ENCODE results near the gene PCNX2. TPM values are rescaled to one million over a fixed set of nuclear protein-coding genes. Genes with fewer than 3 reads are reported as not detected.
A peak's percentile ranks its signal among the peaks of the same experiment; 100 is the strongest.
"Not testable (repeated sequence)": the region's sequence is repeated elsewhere in the genome, so short reads cannot be mapped to it uniquely, and the experiment has no call there.

Gene PCNX2
- total RNA-seq, 1 donor from 2014 or later = 0.51 TPM

DNA sequence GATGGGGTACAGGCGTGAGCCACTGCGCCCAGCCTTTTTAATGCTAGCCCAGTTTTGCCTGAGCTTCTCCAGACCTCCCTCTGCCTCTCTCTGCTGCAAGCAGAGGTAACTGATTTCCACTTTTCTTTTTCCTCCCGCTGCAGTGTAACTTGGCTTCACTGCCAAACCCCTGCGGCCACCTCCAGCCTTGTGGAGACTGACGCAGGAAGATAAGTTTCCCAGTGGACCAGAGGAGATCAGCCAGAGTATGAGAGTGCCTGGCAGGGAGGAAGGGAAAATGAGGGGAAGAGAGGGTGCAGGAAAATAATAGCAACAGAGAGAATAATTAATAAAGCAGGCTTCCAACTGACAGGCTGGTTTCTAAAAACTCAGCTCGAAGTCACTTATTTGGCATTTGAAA lies 143.7 kb downstream of the PCNX2 start:
- DNase-seq = no peak

DNA sequence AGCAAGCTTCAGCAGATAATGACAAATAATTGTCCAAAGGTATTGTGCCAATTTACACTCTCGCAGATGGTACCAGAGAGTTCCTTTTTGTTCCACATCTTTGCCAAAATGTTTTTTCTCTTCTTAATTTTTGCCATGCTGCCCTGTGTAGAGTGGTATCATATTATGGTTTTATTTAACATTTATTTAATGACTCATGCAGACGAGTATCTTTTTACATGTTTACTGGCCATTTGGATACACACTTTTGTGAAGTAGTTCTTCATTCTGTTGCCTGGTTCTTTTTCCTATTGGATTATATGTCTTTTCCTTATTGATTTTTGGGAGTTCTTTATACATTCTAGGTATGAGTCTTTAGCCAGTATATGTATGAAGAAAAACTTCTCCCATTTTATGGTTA lies 151.1 kb downstream of the PCNX2 start:
- no peak for DNase-seq

DNA sequence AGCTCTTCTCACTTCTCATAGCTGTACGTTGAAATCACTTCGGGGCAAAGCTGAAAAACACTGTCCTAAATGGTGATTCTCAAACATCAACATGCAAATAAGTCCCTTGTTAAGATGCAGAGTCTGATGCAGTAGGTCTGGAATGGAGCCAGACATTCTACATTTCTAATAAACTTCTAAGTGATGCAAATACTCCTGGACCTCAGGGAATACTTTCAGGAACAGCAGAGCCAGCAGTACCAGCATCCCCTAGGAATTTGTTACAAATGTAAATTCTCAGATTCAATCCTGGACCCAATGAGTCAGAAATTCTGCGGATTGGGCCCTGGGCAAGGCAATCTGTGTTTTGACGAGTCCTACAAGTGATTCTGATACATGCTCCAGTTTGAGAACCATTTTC lies 152.3 kb downstream of the PCNX2 start:
- no peak for DNase-seq

DNA sequence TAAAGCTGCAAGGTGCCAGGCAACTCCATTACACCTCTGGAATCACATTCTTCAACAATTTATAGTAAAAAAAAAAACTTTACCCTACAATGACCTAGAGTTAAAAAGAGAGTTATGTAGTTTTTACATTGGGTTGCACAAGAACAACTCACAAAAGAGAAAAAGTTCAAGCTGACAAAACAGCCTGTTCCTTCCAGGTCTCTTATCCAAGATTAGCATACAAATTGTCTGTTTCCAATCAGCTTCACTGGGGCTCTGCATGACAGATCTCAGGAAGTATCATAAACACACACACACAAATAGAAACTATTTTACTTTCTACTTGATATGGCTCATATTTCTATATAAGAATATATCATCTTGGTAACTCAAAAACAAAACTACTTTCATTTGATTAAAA lies 154.6 kb downstream of the PCNX2 start:
- no peak for DNase-seq

DNA sequence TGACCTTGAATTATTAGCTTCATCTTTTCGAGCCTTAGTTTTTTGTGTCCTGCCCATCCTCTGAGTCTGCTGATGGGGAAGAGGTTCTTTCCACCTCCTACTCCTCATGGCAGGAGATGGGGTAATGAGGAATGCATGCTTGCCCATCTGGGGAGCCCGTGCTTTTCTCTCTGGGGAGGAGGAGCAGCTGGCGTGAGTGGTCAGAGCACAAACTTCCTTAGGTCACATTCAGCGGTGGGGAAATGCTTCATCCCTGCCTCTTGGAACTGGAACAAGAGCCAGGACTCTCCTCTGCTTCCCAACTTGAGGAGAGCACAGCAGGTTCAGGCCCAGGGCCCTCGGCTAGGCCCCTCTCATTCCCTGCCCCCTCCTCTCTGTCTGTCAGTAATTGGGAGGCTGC lies 155.0 kb downstream of the PCNX2 start:
- DNase-seq = no peak

DNA sequence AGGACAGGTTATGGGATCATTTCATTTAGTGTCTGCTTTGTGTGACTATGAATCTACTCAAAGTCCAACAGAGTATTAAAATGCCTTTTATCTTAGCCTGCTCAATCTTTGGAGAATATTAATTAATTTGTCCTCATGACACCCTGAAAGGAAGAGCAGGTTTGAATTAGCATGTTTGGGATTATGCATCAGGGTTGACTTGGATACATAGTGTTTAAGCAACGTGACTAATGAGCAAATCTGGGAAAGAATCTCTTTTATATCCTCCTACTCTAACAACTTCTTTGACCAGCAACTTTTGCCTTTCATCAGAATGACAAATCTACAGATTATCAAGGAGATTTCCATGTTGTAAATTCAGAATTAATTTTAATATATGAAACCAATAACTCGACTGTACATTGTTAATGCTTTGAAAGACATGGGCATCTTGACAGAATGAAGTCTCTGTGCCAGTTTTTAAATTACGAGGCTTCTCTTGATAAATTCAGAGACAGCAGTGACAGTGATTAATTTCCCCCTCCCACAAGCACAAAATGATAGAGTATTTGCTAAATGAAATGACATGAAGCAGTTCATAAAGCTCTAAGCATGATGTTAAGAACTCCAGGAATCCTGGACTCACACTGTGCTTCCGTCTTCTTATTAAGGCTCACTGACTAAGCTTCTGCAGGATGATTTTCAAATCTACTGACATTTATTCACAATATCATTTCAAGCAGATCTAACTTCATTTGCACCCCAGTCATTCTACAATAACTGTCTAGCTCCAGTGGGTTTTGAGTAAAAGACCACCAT lies 156.5 kb downstream of the PCNX2 start:
- DNase-seq = no peak

DNA sequence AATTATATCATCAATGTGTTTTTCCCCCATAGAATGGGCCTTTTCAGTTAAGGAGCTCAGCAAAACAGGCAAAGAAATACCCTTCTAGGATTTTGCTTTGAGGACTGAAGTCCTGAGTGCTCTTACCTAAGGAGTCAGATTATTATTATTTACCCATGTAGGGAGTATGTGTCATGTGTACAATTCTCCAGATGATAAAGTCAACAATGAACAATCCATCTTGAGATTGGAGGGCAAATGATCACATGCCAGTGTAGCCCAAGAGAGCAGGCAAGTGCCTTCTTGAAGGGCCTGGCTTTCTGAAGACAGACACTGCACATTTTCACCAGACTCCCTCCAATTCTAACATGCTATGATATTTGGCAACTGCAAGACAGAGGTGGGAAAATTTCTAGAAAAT lies 159.7 kb downstream of the PCNX2 start:
- no peak for DNase-seq

DNA sequence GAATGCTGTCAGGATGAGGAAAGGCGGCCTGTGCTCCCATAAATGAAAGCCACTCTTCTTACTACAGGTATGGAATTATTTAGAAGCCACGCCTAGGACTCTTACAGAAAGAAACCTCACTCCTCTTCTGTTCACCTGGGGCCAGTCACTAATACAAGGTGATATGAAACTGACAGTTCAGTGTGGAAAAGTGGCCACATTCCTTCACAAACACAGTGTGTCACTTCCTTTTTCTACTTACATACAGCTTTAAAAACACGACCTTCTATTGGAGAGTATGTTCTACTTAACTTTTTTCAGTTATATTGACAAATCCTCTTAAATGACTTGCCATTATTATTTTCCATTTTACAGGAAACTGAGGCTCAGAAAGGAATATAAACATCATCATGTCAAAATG lies 163.1 kb downstream of the PCNX2 start:
- DNase-seq = no peak

DNA sequence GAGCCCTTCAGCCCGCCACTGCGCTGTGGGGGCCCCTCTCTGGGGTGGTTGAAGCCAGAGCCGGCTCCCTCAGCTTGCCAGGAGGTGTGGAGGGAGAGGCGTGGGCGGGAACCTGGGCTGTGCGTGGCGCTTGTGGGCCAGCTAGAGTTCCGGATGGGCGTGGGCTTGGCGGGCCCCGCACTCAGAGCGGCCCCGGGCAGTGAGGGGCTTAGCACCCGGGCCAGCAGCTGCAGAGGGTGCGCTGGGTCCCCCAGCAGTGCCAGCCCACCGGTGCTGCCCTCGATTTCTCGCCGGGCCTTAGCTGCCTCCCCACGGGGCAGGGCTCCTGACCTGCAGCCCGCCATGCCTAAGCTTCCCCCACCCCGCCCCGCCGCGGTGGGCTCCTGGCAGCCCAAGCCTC lies 166.5 kb downstream of the PCNX2 start:
- not testable (repeated sequence) for DNase-seq

DNA sequence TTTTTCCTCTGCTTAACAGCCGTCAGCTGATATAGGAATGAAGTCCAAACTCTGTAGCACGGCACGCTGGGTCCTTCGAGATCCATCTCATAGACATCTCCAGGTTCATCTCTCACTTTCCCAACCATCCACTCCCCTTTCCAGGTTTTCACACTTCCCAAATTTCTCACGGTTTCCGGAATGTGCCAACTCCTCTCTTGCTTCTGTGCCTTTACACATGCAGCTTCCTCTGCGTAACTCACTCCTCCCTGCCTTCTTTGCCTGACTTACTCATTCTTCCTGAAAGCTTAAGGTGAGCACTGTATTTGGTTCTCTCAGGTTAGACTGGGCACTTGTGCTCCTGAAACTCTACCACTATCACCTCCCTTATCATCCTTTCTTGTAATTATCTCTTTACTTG lies 168.4 kb downstream of the PCNX2 start:
- peak; percentile 16 for DNase-seq

DNA sequence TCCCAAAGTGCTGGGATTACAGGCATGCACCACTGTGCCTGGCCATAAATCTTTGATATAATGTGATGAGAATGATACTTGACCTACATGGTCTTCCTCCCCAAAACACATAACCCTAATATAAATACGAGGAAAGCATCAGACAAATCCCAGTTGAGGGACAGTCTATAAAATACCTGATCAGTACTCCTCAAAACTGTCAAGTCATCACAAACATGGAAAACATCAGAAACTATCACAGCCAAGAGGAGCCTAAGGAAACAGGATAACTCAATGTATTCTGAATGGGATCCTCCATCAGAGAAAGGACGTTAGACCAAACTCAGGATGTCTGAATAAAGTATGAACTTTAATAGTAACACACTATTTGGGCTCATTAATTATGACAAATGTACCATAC lies 172.7 kb downstream of the PCNX2 start:
- DNase-seq = no peak

DNA sequence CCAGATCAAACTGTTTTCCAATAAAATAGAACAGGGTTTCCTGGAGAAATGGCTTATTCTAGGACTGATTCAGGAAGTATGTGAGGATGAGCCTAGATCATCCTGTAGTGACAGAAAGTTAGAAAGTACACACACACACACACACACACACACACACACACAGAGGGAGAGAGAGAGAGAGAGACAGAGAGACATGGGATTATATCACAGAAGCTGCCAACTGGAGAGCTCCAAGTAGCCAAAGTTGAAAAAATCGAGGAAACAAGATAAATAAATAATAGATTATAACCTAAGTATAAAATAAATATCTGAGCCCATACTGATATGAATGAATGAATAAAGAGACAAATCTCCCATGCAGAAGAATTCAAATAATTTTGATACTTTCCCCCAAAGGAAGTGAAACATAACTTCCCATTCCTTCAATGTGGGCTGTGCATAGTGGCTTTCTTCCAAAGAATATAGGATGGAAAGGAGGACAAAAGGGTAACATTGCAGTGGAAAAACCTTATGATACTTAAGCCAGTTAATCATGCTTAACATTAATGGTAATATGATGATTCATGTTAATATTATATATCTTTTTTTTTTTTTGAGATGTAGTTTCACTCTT lies 173.5 kb downstream of the PCNX2 start:
- peak; percentile 63 for DNase-seq

DNA sequence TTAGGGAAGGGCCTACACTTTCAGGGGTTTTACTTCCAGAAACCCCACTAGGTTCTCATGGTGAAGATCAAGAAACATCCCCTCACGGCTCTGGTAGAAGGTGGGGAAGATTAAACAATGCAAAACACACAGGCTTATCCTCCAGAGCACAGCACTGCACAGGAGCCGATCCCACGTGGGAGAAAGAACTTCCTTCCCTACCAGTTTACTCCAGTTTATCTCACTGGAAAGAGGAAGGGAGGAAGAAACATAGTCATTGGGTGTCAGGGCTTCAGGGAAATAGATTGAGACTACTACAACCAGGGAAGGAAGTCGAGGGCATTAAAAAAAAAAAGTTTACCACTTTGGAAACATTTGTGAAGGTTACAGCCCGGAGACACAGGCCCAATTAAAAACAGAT lies 180.7 kb downstream of the PCNX2 start:
- DNase-seq = peak; percentile 41

DNA sequence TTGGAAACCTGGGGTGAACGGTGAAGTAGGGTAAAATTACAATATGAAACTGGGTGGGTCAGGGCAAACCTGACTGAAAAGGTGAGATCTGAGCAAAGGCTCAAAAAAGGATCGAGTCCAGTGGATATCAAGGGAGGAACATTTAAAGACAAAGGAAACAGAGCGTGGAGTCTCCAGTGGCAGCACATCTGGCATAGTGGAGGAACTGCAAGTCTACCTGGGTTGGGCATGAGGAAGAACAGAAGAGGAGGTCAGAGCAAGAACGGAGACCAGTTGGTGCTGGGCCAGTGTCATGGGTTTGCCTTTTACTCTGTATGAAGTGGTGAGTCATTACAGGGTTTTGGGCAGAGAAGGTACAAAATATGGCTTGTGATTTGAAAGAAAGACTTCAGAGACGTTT lies 181.4 kb downstream of the PCNX2 start:
- peak; percentile 13 for DNase-seq

DNA sequence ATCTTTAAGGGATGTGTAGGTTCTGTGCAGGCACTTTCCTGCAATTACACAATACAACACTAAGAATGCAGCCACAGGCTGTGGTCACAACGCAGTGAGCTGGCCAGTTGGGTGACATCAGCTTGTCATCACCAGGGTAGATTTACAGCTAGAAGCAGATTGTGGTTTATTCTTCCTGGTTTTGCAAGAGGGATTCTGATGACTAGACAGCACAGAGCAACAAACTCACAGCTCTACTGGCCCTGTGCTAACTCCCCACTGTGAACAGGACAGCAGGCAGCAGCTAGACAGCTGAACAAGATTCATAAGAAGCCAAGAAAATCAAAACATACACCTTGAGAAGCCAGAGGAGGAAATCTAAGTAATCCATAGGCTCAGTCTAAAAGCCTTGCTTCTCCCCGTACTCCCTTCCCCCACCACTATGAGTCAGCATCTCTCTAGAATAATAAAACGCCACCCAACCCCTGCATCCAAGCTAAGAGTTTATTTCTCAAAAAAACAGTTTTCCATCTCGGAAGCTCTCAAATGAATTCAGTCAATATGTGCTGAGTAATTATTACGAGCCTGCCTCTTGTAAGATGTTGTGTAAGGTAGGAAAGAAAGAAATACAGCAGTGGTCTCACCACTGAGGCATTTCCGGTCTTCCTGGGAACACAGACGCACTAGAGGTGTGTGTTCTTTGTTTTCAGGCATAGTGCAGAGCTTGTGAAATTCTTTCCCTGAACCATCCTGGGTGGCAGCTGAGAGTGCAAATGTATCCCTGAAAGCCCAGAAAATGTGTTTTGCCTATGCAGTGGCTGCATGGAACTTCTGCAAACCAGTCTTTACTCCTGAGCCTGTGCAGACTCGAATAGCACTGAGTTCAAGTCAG lies 182.3 kb downstream of the PCNX2 start:
- DNase-seq = peak; percentile 80

DNA sequence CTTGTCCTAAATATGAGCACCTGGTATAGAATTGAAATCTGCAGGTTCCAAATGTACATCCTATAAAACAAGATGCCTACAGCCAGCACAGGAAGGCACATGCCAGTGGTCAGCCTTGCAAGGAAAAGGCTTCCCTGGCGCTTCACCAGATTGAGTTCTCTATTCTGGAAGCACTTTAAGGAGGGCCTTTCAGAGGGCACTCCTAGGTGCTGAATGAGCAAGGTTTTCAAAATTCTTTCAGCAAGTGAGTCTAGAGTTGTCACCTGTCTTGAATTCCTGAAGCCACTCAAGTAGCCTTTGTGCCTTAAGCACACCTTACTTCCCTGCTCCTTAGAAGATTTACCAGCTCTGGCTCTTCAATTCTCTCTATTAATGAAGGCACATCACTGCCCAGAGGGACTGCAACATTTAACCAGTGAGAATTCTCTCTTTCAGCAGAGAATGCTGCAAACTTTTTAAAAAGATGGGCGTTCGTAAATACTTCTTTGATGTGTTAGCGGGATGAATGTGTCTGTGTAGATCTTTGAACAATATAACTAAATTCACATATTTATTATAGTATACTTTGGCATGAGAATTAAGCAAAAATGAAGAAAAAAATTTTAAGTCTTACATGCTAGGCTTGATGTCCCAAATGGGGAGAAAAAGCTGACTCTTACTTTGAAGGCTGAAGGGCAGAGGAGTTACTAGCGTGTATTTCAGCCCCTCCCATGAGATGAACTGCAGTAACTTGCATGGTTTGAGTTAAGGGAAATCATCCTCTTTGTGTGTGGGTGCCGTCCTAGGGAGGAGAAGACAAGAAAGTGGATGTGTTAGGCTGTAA lies 183.1 kb downstream of the PCNX2 start:
- DNase-seq = no peak

DNA sequence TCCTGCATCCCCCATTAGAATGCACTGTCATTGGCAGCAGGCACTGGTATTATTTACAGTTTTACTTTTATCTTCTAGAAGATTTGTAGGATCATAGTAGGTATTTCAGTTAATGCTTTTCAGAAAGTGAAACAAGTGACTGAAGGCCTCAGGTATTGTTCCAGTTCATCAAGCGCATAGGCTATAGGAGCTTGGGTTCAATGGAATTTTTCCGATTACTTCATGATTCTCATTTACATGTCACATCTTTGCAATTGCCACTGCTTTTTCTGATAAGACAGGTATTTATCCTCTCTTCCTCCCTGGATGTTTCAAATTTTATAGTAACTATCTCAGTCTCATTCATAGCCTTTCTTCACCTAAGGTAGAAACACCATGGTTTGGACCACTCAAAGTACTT lies 183.8 kb downstream of the PCNX2 start:
- DNase-seq = no peak

DNA sequence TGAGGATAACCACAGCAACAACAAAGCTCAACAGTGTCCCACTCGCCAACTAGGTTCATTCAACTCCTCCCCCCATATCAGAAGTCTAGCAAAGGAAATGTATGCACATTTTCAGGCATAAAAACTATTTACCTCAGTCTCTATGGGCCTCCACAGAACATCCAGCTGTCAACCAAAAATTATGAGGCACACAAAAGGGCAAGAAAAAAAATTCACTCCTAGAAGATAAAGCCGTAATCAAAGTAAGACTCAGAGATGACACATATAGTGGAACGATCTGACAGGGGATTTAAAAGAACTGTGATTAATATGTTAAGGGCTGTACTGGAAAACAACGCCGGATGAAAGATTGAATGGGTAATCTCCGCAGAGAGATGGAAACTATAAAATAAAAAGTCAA lies 186.4 kb downstream of the PCNX2 start:
- no peak for DNase-seq

DNA sequence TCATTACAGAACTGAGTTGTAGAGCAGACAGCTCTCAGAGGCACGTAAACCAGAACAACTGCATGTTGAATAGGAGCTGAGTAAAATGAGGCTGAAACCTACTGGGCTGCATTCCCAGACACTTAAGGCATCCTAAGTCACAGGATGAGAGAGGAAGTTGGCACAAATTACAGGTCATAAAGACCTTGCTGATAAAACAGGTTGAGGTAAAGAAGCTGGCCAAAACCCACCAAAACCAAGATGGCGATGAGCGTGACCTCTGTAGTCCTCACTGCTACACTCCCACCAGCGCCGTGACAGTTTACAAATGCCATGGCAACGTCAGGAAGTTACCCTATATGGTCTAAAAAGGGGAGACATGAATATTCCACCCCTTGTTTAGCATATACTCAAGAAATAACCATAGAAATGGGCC lies 187.8 kb downstream of the PCNX2 start:
- DNase-seq = not testable (repeated sequence)

DNA sequence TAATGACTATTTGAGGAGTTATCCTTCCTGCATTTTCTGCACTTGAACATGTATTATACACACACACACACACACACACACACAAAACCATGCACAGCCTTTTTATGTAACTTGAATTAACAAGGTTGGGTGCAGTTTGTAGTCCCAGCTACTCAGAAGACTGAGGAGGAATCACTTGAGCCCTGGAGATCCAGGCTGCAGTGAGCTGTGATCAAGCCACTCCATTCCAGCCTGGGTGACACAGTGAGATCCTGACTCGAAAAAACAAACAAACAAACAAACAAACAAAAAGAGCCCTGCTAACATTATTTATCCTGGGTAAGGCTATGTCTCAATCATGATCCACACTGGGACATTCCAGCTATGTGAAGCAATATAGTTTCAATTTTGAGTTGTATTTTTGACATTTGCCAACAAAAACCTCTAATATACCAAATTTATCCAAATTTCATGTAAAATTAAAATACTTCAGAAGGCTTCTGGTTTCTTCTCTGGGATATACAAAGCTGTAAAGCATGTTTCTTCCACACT lies 188.3 kb downstream of the PCNX2 start:
- DNase-seq = no peak

DNA sequence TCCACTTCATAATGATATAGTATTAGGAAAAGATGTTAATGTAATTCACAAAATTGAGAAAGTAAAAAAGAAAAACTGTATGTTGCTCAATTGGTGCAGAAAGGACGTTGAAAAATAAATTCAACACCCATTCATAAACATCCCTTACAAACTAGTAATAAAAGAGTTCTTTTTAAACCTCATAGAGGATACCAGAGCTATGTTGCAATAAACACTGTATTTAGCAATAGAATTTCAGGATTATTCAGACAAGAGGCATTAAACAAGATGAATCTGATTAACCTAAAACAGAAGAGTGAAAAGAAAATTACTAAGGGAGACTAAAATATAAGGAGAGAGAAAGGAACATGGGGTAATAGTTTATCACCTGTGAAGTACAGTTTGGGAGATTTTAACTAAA lies 190.3 kb downstream of the PCNX2 start:
- DNase-seq = no peak

DNA sequence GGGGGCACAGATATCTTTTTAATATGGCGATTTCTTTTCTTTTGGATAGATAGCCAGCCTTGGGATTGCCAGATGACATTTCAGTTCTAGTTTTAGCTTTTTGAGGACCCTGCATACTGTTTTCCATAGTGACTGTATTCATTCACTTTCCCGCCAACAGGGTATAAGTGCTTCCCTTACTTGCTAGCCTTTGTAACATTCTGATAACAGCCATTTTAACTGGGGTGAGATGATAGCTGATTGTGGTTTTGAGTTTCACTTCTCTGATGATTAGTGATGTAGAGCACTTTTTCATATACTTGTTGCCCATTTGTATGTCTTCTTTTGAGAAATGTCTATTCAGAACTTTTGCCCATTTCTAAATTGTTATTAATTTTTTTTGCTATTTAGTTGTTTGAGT lies 193.2 kb downstream of the PCNX2 start:
- DNase-seq = no peak

Measured in dermis blood vessel endothelial cell (primary cell).